Pancreas (tissue), 10 donors: ENCODE data around the gene FAM20C. TPM values are rescaled to one million over a fixed set of nuclear protein-coding genes. Genes with fewer than 3 reads are reported as not detected.

Experiments
- ATAC-seq, 4 donors: fragments of 200-7000 bp; cut with Tn5 transposase; one replicate each; pipeline versions ENCODE4 v1.8.0 to v1.9.1; 2020; ENCODE audit warnings: mild to moderate bottlenecking in 4 of 4, moderate library complexity in 4 of 4
- DNase-seq, 6 donors: peaks; one replicate each; pipeline ENCODE4 v3.0.0-alpha.2; 2020
- FAIRE-seq: peaks from 2 replicates; lab custom pipeline; 2012; peaks lifted over from hg19 to GRCh38; lab: Jason Lieb, UNC
- H3K27ac ChIP-seq, 4 donors: fragments of 200-600 bp; sonication (generic); 1 replicate in 3 of 4; 2 replicates in 1 of 4; pipeline versions ENCODE4 v1.5.0 to v1.8.0; 2020
- H3K27me3 ChIP-seq, 4 donors: fragments of 200-600 bp; one replicate each; pipeline ENCODE4 v1.8.0; 2021
- H3K36me3 ChIP-seq, 3 donors: fragments of 200-600 bp; sonication (generic) in 1 of 3; one replicate each; pipeline versions ENCODE4 v1.5.0 to v1.8.0; 2020 to 2021
- H3K4me1 ChIP-seq, 3 donors: fragments of 200-600 bp; one replicate each; pipeline ENCODE4 v1.8.0; 2021
- H3K4me3 ChIP-seq, 4 donors: fragments of 200-600 bp; sonication (generic) in 2 of 4; one replicate each; pipeline versions ENCODE4 v1.5.0 to v1.8.0; 2020 to 2021
- H3K9me3 ChIP-seq, 4 donors: fragments of 200-600 bp; one replicate each; pipeline ENCODE4 v1.8.0; 2021
- CTCF ChIP-seq, 4 donors: fragments of 200-600 bp; sonication (generic) in 3 of 4; IDR thresholded peaks; one replicate each; pipeline versions ENCODE4 v1.5.0 to v1.8.0; 2021; ENCODE audit warnings: antibody characterized with exemption in 4 of 4
- WGBS, 2 donors: extraction: QIAGEN DNeasy Blood & Tissue Kit; methylation state at CpG; one replicate each; pipeline ENCODE4 v1.1.7; 2013; 5-methylcytosine and 5-hydroxymethylcytosine counted together
- intact Hi-C, 3 donors: fragments of 100-400 bp; cut with DNase I; formaldehyde crosslinking; loops; one replicate each; pipeline versions ENCODE4 v1.11.1 to v1.14.2; 2022
- polyA plus RNA-seq, 2 donors: library from polyadenylated mRNA; stranded (reverse); fragments of 200-250 nt; gene quantifications; one replicate each; pipeline ENCODE4 v1.2.3, GENCODE V29; 2013
- total RNA-seq, 6 donors: library from RNA; stranded (reverse); fragmentation: NEBNext Ultra II Directional in 4 of 6; extraction: Animal tissue kit (Norgen Biotek cat#: 25700) in 4 of 6; gene quantifications; one replicate each; pipeline versions ENCODE4 v1.2.1 to v1.2.4, GENCODE V29; 2021 to 2023
- donor health status: healthy with polysubstance abuse.
- donor health status: DM: no; HTN: no; CAD: no; lungs with moderate emphysema.
- donor health status: DM: no; HTN: no; CAD: no.
- donor health status: control.
- donor health status: control.
- donor health status: Bipolar disorder and iron deficiency.
- donor health status: DM: yes; HTN: yes; CAD: no.
- donor health status: DM: no; HTN: no; CAD: no.
- donor health status: DM: no; HTN: no; CAD: no.
- donor health status: DM: yes; HTN: yes; CAD: no.

The FAM20C gene
- total and polyA plus RNA-seq, 8 donors, result 8.9 to 43.1 (median 13.4) TPM

- no peaks in the 10 kb centered on the region for H3K27me3 ChIP-seq
- no peak for TF ChIP-seq CTCF (IDR thresholded peaks at IDR 0.05)
- intact Hi-C loops, result no loop called here
- DNase-seq (no peak), ATAC-seq (no peak), FAIRE-seq (no peak)
- H3K4me1 ChIP-seq, result no peaks in the 10 kb centered on the region
- H3K36me3 ChIP-seq, result no peaks in the 10 kb centered on the region
- H3K4me3 ChIP-seq, result no peak overlapping the region
- H3K9me3 ChIP-seq, result no peaks in the 10 kb centered on the region
- whole genome bisulfite sequencing, 2 donors, result 90 to 92% methylated on average over 12 of the region's 12 CpGs
- no peak overlapping the region for H3K27ac ChIP-seq
Measured at GRCh38 chr7:249989-250388, 57.6 kb downstream of the FAM20C start.

- peak in 2 of 6 donors; percentile 21 to 44 for DNase-seq
- TF ChIP-seq CTCF (IDR thresholded peaks at IDR 0.05), result no peak
- intact Hi-C loops, result no loop called here
- H3K36me3 ChIP-seq, result no peaks in the 10 kb centered on the region
- H3K9me3 ChIP-seq, result no peaks in the 10 kb centered on the region
- 91 to 93% methylated on average over 15 of the region's 15 CpGs for WGBS, 2 donors
- no peak for FAIRE-seq
- no peak overlapping the region for H3K27ac ChIP-seq
- ATAC-seq, result peak in 1 of 4 donors; percentile 13
- no peaks in the 10 kb centered on the region for H3K27me3 ChIP-seq
- no peak overlapping the region for H3K4me3 ChIP-seq
- no peaks in the 10 kb centered on the region for H3K4me1 ChIP-seq
Measured at GRCh38 chr7:250523-250922, 58.2 kb downstream of the FAM20C start.

GRCh38 chr7:251005-251404, 58.6 kb downstream of the FAM20C start:
- Histone ChIP-seq H3K4me3 (no peak overlapping the region), H3K36me3 (no peaks in the 10 kb centered on the region), H3K9me3 (no peaks in the 10 kb centered on the region), H3K27ac (no peak overlapping the region), H3K27me3 (no peaks in the 10 kb centered on the region), H3K4me1 (no peaks in the 10 kb centered on the region)
- ATAC-seq, result no peak
- TF ChIP-seq CTCF (IDR thresholded peaks at IDR 0.05), result no peak
- intact Hi-C loops, result no loop called here
- no peak for FAIRE-seq
- peak in 2 of 6 donors; percentile 2 to 21 for DNase-seq
- 96 to 97% methylated on average over 20 of the region's 20 CpGs for WGBS, 2 donors

- Histone ChIP-seq H3K27me3 (no peaks in the 10 kb centered on the region), H3K9me3 (no peaks in the 10 kb centered on the region), H3K27ac (no peak overlapping the region), H3K4me1 (no peaks in the 10 kb centered on the region), H3K36me3 (peaks cover 0 to 3% (median 0%) of the 10 kb centered on the region in 3 donors), H3K4me3 (no peak overlapping the region)
- DNase-seq (peak in 2 of 6 donors; percentile 12 to 36), FAIRE-seq (no peak), ATAC-seq (no peak)
- no peak for TF ChIP-seq CTCF (IDR thresholded peaks at IDR 0.05)
- 90 to 94% methylated on average over 21 of the region's 21 CpGs for WGBS, 2 donors
- intact Hi-C loops, result no loop called here
Measured at GRCh38 chr7:251446-252175, 59.2 kb downstream of the FAM20C start.
